C4-2B (cell line): ENCODE measurements around the gene RNASE13.

Experiments
- H3K27ac ChIP-seq: fragments of 450-650 bp; 2 replicates; pipeline ENCODE4 v1.5.1; 2017
- ZFX ChIP-seq: fragments of 450-650 bp; IDR thresholded peaks from 2 replicates; pipeline ENCODE4 v1.6.1; 2017
- TF ChIP-seq, protein P1 (sequence below): fragments of 450-650 bp; conservative IDR thresholded peaks from 2 replicates; pipeline ENCODE4 v1.5.1; 2017; ENCODE audit warnings: mild to moderate bottlenecking

RNASE13 gene

DNA sequence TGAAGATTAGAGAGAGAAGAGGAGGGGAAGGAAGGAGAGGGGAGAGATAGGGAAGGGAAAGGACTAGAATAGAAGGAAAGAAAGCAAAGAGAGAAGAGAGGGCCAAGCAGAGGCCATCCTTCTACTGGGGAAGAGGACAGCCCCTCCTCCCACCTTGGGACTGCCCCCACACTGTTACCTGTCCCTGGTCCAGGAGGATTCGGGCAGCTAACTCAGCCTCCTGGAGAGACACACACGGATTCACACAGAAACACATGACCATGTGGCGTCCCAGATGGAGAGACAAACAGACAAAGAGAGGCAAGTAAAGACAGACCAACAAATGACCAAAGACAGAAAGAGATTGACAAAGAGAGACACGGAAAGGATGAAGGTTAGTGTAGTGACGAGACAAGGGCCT is 11.9 kb downstream of the RNASE13 start:
- TF ChIP-seq, protein P1, sequence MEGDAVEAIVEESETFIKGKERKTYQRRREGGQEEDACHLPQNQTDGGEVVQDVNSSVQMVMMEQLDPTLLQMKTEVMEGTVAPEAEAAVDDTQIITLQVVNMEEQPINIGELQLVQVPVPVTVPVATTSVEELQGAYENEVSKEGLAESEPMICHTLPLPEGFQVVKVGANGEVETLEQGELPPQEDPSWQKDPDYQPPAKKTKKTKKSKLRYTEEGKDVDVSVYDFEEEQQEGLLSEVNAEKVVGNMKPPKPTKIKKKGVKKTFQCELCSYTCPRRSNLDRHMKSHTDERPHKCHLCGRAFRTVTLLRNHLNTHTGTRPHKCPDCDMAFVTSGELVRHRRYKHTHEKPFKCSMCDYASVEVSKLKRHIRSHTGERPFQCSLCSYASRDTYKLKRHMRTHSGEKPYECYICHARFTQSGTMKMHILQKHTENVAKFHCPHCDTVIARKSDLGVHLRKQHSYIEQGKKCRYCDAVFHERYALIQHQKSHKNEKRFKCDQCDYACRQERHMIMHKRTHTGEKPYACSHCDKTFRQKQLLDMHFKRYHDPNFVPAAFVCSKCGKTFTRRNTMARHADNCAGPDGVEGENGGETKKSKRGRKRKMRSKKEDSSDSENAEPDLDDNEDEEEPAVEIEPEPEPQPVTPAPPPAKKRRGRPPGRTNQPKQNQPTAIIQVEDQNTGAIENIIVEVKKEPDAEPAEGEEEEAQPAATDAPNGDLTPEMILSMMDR: no peak
- no peak for TF ChIP-seq ZFX

DNA sequence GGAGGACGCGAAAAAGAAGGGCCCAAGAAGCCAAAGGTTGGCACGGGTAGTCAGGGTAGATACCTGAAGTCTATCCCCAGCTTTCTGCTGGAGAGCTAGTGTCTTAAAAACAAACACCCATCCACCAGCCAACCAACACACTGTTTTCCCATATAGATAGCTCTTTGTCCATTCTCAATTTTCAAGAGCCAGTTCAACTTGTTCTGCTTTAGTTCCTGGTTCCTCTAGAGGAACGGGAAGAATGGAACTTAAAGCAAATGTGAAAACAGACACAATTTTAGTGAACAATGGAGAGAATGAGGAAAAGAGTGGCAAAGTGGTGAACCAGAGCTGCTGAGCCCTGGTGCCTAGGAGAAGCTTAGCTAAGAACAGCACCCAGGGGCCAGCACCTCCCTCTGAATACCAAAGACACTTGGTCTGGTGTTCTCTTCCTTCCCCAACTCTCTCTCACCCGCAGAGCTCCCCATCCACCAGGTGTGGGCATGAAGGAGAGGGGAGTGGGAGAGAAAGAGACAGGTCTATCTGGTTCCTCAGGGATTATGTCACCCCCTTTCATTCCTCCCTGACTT is 13.5 kb downstream of the RNASE13 start:
- H3K27ac ChIP-seq: peak overlapping the region; percentile 62
- no peak for TF ChIP-seq ZFX
- TF ChIP-seq, protein P1: no peak

More for the DNA sequence above, 11.9 kb downstream of the RNASE13 start:
- no peak overlapping the region for H3K27ac ChIP-seq

DNA sequence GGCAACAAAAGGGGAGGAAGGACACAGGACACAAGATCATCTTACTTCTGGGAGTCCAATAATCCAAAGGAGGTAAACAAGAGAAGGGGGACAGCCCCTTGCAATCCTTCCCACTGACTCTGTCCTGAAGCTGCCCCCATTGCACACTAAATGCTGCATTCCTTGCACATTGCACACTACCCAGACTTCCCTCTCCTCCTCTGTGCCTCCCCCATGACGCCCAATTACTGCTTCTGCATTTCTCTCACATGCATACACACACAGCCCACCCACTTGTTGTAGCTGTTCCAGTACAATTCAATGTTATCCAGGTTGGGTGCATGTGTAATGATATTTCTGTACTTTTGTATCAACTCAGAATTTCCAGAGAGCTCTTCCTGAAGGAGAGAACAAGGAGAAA is 15.2 kb downstream of the RNASE13 start:
- no peak overlapping the region for H3K27ac ChIP-seq
- no peak for TF ChIP-seq ZFX
- TF ChIP-seq, protein P1: no peak

DNA sequence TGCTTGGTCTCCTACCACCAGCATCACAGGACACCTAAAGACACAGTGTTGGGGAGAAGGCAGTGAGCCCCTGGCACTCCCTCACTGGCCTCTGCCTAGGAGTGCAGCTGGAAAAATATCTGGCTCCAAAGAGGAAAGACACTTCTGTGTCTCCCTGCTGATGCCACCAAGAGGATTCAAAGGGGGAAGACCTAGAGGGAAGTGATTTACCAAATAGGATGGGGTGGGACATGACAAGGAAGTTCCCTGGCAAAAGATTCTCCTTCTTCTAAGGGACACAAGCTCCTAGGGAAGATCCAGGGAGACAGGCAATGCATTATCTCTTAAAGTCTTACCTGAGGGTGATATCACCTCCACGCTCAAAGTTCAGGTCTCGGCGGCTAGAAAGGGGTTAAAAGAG is 15.8 kb downstream of the RNASE13 start:
- TF ChIP-seq ZFX: no peak
- TF ChIP-seq, protein P1: no peak
- no peak overlapping the region for H3K27ac ChIP-seq

DNA sequence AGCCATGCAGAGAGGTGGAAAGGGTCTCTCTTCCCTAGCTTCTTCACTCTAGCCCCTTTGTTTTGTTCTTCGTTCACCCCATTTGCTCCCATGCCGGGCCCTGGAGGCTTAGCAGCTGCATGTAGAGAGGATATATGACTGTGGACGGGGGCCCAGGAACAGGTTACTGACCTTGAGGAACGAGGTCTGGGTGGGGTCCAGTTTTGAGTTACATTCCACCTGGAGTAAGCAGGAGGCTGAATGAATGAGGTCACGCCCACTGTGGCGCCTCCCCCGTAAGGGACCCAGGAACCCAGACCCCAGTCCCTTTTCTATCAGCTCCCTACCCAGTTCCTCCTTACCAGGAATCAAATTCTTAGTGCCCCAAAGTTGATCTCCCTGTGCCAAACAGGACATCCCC is 16.3 kb downstream of the RNASE13 start:
- no peak overlapping the region for H3K27ac ChIP-seq
- TF ChIP-seq, protein P1: no peak
- no peak for TF ChIP-seq ZFX

DNA sequence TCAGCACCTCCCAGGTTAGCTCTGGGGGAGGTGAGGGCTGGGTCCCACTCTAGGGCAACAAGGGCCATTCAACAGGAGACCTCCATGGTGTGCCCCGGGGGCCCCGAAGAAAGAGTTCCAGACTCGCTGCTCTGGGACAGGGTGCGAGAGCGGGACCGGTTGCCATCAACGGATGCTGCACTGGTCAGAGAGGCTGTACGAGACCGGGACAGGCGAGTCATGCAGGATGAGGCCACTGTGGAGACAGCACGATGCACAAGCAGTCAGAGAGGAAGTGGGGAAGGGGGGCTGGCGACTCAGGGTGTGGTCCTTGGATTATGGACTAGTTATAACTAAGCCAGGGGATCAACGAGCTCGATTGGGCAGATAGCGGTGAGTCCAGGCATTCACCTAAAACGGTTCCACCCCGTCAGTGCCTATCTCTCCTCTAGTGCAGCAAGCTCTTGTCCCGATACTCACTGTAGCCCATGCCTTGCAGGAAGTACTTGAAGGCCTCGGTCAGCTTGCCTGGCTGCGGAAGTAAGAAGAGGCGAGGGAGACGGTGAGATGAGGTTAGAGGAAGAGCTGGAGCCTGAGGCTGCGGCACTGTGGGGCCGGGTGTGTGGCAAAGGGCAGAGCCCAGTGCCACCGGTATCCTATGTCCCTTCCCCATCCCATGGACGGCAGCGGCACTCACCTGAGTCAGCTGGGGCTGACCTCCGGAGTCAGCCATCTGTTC is 16.9 kb downstream of the RNASE13 start:
- H3K27ac ChIP-seq: no peak overlapping the region
- no peak for TF ChIP-seq ZFX
- TF ChIP-seq, protein P1: no peak

DNA sequence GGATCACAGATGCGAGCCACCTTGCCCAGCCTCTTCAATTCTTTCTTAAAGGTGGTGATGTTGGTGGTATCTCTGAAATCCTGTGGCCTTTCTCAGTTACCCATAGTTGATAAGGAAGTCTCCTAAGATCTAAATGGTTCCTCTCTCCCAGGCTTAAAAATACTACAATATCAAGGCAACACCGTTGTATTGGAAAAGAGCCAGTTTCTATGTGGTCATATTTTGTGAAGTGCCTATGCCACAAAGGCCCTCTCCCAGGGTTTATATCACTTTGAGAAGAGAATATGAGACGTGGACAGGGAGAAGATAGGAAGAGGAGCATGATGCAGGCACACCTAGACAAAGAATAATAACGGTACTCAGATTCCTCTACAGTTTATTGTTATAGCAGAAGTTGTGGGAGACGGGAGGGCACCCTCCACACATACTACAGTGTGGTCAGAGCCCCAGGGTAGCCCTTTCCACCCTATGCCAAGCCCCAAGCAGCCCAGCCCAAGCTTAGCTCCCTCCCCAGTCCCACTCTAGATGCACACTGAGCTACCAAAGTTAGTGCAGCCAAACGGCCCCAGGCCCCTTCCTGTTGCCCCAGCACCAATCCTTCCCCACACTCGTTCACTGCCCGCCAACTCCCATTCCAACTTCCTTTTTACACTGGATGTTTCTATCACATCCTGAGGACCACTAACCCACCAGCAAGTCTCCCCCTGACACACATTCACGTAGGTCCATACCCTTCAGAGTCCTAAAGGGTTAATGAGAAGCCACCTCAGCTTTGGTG is 18.0 kb downstream of the RNASE13 start:
- H3K27ac ChIP-seq: no peak overlapping the region
- no peak for TF ChIP-seq ZFX
- TF ChIP-seq, protein P1: no peak
